ENCODE measurements around the gene PDZD2. TPM values are rescaled to one million over a fixed set of nuclear protein-coding genes. Genes with fewer than 3 reads are reported as not detected.

The PDZD2 gene
- total and polyA plus RNA-seq, 8 donors, result 16.2 to 49.8 (median 20.4) TPM

DNA sequence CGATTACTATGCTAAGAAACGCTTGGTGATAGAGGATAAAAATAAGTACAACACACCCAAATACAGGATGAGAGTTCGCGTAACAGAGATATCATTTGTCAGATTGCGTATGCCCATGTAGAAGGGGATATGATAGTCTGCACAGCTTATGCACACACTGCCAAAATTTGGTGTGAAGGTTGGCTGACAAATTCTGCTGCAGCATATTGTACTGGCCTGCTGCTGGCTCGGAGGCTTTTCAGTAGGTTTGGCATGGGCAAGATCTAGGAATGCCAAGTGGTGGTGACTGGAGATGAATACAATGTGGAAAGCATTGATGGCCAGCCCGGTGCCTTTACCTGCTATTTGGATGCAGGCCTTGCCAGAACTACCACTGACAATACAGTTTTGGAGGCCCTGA, 208.4 kb downstream of the PDZD2 start:
- no peaks in the 10 kb centered on the region for H3K9me3 ChIP-seq
- no peaks in the 10 kb centered on the region for H3K36me3 ChIP-seq
- DNase-seq, result no peak
- no peak for ATAC-seq
- no peak for TF ChIP-seq CTCF (IDR thresholded peaks at IDR 0.05)
- no peak overlapping the region for H3K4me3 ChIP-seq
- H3K27ac ChIP-seq, result no peak overlapping the region
- intact Hi-C loops (cut with DNase I), result no loop called here
- no peaks in the 10 kb centered on the region for H3K4me1 ChIP-seq
- H3K27me3 ChIP-seq, result no peaks in the 10 kb centered on the region

- no peaks in the 10 kb centered on the region for H3K9me3 ChIP-seq
- peaks cover 0 to 27% of the 10 kb centered on the region in 2 donors for H3K27me3 ChIP-seq
- H3K4me3 ChIP-seq, result no peak overlapping the region
- H3K36me3 ChIP-seq, result no peaks in the 10 kb centered on the region
- no peak overlapping the region for H3K27ac ChIP-seq
- H3K4me1 ChIP-seq, result peaks cover 10 to 22% of the 10 kb centered on the region in 2 donors
- intact Hi-C loops (cut with DNase I), result no loop called here
- no peak for TF ChIP-seq CTCF (IDR thresholded peaks at IDR 0.05)
- ATAC-seq, result no peak
- no peak for DNase-seq
These were observed 212.2 kb downstream of the PDZD2 start for GRCh38 chr5:31850981-31851689.

DNA sequence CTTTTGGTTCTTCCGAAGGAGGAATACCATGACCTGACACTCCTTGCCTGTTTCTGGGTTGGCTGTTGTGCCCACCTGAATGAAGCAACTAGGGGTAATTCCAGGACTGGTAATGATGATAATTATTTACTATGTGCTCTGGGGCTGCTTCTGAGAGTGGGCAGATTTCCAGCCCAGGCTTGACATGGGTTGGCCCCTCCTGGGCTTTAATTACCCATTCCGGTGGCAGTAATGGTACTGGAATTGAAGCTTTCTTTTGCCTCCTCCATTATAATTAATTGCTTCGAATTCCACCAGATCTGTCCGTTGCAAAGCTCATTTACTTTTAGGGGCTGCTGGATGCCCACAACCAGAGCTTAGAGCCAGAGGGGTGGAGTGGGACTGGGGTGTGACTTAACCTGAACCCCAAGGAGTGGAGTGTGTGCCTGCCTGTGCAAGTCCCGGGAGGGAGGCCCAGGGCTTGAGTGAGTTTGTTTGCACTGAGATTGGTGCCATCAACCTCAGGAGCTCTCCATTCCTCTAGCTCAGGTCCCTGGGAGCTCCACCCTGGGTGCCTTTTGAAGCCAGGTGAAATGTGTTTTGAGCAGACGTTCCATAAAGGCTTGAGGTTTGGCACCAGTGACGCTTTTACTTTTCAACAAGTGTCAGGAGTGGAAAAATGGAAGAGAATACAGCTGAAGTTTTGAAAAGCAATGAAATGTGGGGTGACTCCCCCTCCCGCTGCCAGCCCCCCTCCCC, 214.6 kb downstream of the PDZD2 start:
- ATAC-seq, result peak; percentile 74
- peak overlapping the region in 1 of 2 donors; percentile 53 for H3K4me3 ChIP-seq
- no peak for TF ChIP-seq CTCF (IDR thresholded peaks at IDR 0.05)
- peaks cover 0 to 1% of the 10 kb centered on the region in 2 donors for H3K9me3 ChIP-seq
- H3K27me3 ChIP-seq, result peaks cover 0 to 32% of the 10 kb centered on the region in 2 donors
- DNase-seq, result peak in 1 of 4 donors; percentile 41
- peak overlapping the region; percentile 74 to 87 for H3K27ac ChIP-seq
- intact Hi-C loops (cut with DNase I), result no loop called here
- H3K4me1 ChIP-seq, result peaks cover 10 to 22% of the 10 kb centered on the region in 2 donors
- H3K36me3 ChIP-seq, result no peaks in the 10 kb centered on the region

GRCh38 chr5:31854181-31855133, 215.5 kb downstream of the PDZD2 start:
- peaks cover 10 to 22% of the 10 kb centered on the region in 2 donors for H3K4me1 ChIP-seq
- peak overlapping the region; percentile 74 to 87 for H3K27ac ChIP-seq
- peak overlapping the region; percentile 53 to 62 for H3K4me3 ChIP-seq
- intact Hi-C loops (cut with DNase I), result no loop called here
- peaks cover 0 to 10% of the 10 kb centered on the region in 2 donors for H3K9me3 ChIP-seq
- no peaks in the 10 kb centered on the region for H3K36me3 ChIP-seq
- peak; percentile 28 to 85 (median 60) for DNase-seq
- ATAC-seq, result peak; percentile 86
- H3K27me3 ChIP-seq, result peaks cover 0 to 32% of the 10 kb centered on the region in 2 donors
- TF ChIP-seq CTCF (IDR thresholded peaks at IDR 0.05), result no peak

All from left lung (tissue), 10 donors.